ENCODE data around the gene CDH12.
"Not testable (repeated sequence)": the region's sequence is repeated elsewhere in the genome, so short reads cannot be mapped to it uniquely, and the experiment has no call there.

- TF ChIP-seq, protein P1, sequence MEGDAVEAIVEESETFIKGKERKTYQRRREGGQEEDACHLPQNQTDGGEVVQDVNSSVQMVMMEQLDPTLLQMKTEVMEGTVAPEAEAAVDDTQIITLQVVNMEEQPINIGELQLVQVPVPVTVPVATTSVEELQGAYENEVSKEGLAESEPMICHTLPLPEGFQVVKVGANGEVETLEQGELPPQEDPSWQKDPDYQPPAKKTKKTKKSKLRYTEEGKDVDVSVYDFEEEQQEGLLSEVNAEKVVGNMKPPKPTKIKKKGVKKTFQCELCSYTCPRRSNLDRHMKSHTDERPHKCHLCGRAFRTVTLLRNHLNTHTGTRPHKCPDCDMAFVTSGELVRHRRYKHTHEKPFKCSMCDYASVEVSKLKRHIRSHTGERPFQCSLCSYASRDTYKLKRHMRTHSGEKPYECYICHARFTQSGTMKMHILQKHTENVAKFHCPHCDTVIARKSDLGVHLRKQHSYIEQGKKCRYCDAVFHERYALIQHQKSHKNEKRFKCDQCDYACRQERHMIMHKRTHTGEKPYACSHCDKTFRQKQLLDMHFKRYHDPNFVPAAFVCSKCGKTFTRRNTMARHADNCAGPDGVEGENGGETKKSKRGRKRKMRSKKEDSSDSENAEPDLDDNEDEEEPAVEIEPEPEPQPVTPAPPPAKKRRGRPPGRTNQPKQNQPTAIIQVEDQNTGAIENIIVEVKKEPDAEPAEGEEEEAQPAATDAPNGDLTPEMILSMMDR (IDR thresholded peaks at IDR 0.05), result not testable (repeated sequence)
- not testable (repeated sequence) for TF ChIP-seq POLR2A, EP300, POLR2AphosphoS5 (IDR thresholded peaks at IDR 0.05)
Measured at GRCh38 chr5:22165931-22166330, 687.2 kb downstream of the CDH12 start.
